HEK293 (cell line): ENCODE measurements around the gene CD86.

Source experiments
- AEBP2 ChIP-seq: fragments of 450-650 bp; formaldehyde crosslinking; IDR thresholded peaks from 2 replicates; pipeline ENCODE4 v1.5.1; 2016; ENCODE audit warnings: missing biosample characterization, missing genetic modification characterization, borderline replicate concordance
- GLI4 ChIP-seq: fragments of 450-650 bp; formaldehyde crosslinking; IDR thresholded peaks from 2 replicates; pipeline ENCODE4 v1.5.1; 2016; ENCODE audit warnings: missing biosample characterization, missing genetic modification characterization
- MZF1 ChIP-seq: fragments of 450-650 bp; formaldehyde crosslinking; IDR thresholded peaks from 2 replicates; pipeline ENCODE4 v1.5.1; 2017; ENCODE audit warnings: missing biosample characterization, missing genetic modification characterization, borderline replicate concordance
- ZNF132 ChIP-seq: fragments of 450-650 bp; formaldehyde crosslinking; IDR thresholded peaks from 2 replicates; pipeline ENCODE4 v1.5.1; 2017; ENCODE audit warnings: missing biosample characterization, missing genetic modification characterization, borderline replicate concordance
- ZNF274 ChIP-seq, 2 experiments: fragments of 200-500 bp in 1 of 2; fragments of 450-650 bp in 1 of 2; sonication (Bioruptor generic) in 1 of 2; formaldehyde crosslinking in 1 of 2; IDR thresholded peaks; 2 replicates each; pipeline versions ENCODE4 v1.5.1 to v1.6.1; 2014 to 2016; ENCODE audit warnings: borderline replicate concordance in 1 of 2, inconsistent platforms in 1 of 2, low read length in 1 of 2, missing biosample characterization in 1 of 2, missing genetic modification characterization in 1 of 2
- ZNF391 ChIP-seq: fragments of 450-650 bp; formaldehyde crosslinking; IDR thresholded peaks from 2 replicates; pipeline ENCODE4 v1.5.1; 2016; ENCODE audit warnings: low read depth, missing biosample characterization, missing genetic modification characterization, borderline replicate concordance
- ZNF48 ChIP-seq: fragments of 450-650 bp; formaldehyde crosslinking; IDR thresholded peaks from 2 replicates; pipeline ENCODE4 v1.5.1; 2016; ENCODE audit warnings: missing biosample characterization, missing genetic modification characterization
- ZNF549 ChIP-seq: fragments of 450-650 bp; IDR thresholded peaks from 2 replicates; pipeline ENCODE4 v1.5.1; 2018; ENCODE audit warnings: missing biosample characterization, missing genetic modification characterization, mild to moderate bottlenecking, inconsistent platforms, moderate library complexity
- ZNF571 ChIP-seq: fragments of 450-650 bp; formaldehyde crosslinking; IDR thresholded peaks from 2 replicates; pipeline ENCODE4 v1.5.0; 2017; ENCODE audit warnings: missing biosample characterization, missing genetic modification characterization
- ZNF707 ChIP-seq: fragments of 450-650 bp; formaldehyde crosslinking; IDR thresholded peaks from 2 replicates; pipeline ENCODE4 v1.5.1; 2016; ENCODE audit warnings: missing biosample characterization, missing genetic modification characterization
- TF ChIP-seq, protein P1 (sequence below): fragments of 450-650 bp; formaldehyde crosslinking; IDR thresholded peaks from 2 replicates; pipeline ENCODE4 v1.5.1; 2016; ENCODE audit warnings: missing biosample characterization, missing genetic modification characterization

DNA sequence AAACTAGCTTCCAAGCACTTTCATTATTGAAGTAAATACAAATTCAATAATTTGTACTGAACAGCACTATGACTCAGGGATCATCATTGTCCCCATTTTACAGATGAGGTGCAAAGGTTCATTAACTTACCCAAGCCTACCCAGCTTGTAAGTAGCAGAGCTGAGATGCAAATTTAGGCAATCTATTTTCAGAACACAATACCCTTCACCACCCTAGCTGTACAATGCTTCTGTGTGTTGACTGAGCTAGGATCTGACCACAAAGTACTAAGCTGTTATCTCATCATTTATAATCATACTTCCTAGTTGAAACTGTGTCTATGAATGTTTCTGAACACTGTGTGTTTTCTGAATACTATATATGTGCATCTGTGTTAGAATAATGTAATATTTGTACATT, 29.9 kb upstream of the CD86 start:
- TF ChIP-seq ZNF48 (tag by site-specific recombination) (no peak), ZNF391 (tag by site-specific recombination) (no peak), ZNF132 (tag by site-specific recombination) (no peak), ZNF549 (no peak), ZNF707 (tag by site-specific recombination) (no peak), MZF1 (tag by site-specific recombination) (no peak), GLI4 (tag by site-specific recombination) (no peak), AEBP2 (no peak), ZNF571 (tag by site-specific recombination) (no peak), ZNF274 (IDR thresholded peaks at IDR 0.05; ENCODE audit: low read length) (no peak), ZNF274 (tag by site-specific recombination; IDR thresholded peaks at IDR 0.05; ENCODE audit: borderline replicate concordance) (no peak)
- TF ChIP-seq, protein P1, sequence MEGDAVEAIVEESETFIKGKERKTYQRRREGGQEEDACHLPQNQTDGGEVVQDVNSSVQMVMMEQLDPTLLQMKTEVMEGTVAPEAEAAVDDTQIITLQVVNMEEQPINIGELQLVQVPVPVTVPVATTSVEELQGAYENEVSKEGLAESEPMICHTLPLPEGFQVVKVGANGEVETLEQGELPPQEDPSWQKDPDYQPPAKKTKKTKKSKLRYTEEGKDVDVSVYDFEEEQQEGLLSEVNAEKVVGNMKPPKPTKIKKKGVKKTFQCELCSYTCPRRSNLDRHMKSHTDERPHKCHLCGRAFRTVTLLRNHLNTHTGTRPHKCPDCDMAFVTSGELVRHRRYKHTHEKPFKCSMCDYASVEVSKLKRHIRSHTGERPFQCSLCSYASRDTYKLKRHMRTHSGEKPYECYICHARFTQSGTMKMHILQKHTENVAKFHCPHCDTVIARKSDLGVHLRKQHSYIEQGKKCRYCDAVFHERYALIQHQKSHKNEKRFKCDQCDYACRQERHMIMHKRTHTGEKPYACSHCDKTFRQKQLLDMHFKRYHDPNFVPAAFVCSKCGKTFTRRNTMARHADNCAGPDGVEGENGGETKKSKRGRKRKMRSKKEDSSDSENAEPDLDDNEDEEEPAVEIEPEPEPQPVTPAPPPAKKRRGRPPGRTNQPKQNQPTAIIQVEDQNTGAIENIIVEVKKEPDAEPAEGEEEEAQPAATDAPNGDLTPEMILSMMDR (tag by site-specific recombination) = no peak
